K562 (cell line): ENCODE measurements around the gene DRAXIN. TPM values are rescaled to one million over a fixed set of nuclear protein-coding genes. Genes with fewer than 3 reads are reported as not detected.

Experiments
- ARID3B ChIP-seq: fragments of 250-450 bp; sonication (Bioruptor Pico); IDR thresholded peaks from 2 replicates; pipeline ENCODE4 v1.4.0; 2020; ENCODE audit warnings: borderline replicate concordance
- BCLAF1 ChIP-seq, 2 experiments: fragments of 450-650 bp in 1 of 2; IDR thresholded peaks; 2 replicates each; pipeline ENCODE4 v1.6.1; 2011 to 2017; ENCODE audit warnings: low read depth in 2 of 2, antibody characterized with exemption in 1 of 2, borderline replicate concordance in 1 of 2, low read length in 1 of 2, mild to moderate bottlenecking in 1 of 2, mixed read lengths in 1 of 2; ENCODE audit not compliant: control insufficient read depth in 1 of 2
- CCNT2 ChIP-seq: IDR thresholded peaks from 2 replicates; pipeline ENCODE4 v1.6.1; 2011; ENCODE audit warnings: borderline replicate concordance, low read depth, mild to moderate bottlenecking, moderate library complexity, mixed read lengths, low read length; ENCODE audit not compliant: insufficient read length; ENCODE audit errors: extremely low read depth
- CXXC5 ChIP-seq: fragments of 250-450 bp; sonication (Bioruptor Pico); IDR thresholded peaks from 2 replicates; pipeline ENCODE4 v1.8.0; 2022; ENCODE audit warnings: inconsistent platforms, mild to moderate bottlenecking, moderate library complexity
- DNMT1 ChIP-seq: fragments of 450-650 bp; IDR thresholded peaks from 2 replicates; pipeline ENCODE4 v1.6.1; 2016; ENCODE audit warnings: antibody characterized with exemption, mild to moderate bottlenecking
- ERF ChIP-seq: fragments of 450-650 bp; formaldehyde crosslinking; IDR thresholded peaks from 2 replicates; pipeline ENCODE4 v1.4.0; 2020; ENCODE audit warnings: mild to moderate bottlenecking, mixed read lengths
- HNRNPLL ChIP-seq: fragments of 200-400 bp; formaldehyde crosslinking; IDR thresholded peaks from 2 replicates; pipeline ENCODE4 v1.6.1; 2017; ENCODE audit warnings: low read length, low read depth, mild to moderate bottlenecking; ENCODE audit not compliant: poor library complexity, severe bottlenecking
- IFI16 ChIP-seq: fragments of 250-450 bp; sonication (Bioruptor Pico); IDR thresholded peaks from 2 replicates; pipeline ENCODE4 v2.1.2; 2022; ENCODE audit warnings: mild to moderate bottlenecking, inconsistent platforms
- ILK ChIP-seq: fragments of 450-650 bp; IDR thresholded peaks from 2 replicates; pipeline ENCODE4 v1.6.1; 2016; ENCODE audit warnings: missing genetic modification characterization, low read depth, mild to moderate bottlenecking, missing compliant biosample characterization, moderate library complexity, borderline replicate concordance
- KDM1A ChIP-seq, 2 experiments: fragments of 450-650 bp; IDR thresholded peaks; 2 replicates each; pipeline ENCODE4 v1.6.1; 2016; ENCODE audit warnings: mild to moderate bottlenecking in 2 of 2
- L3MBTL2 ChIP-seq: fragments of 450-650 bp; IDR thresholded peaks from 2 replicates; pipeline ENCODE4 v1.6.1; 2016; ENCODE audit warnings: mild to moderate bottlenecking, moderate library complexity
- LEF1 ChIP-seq: fragments of 450-650 bp; IDR thresholded peaks from 2 replicates; pipeline ENCODE4 v1.6.1; 2016; ENCODE audit warnings: mild to moderate bottlenecking
- MCM5 ChIP-seq: fragments of 450-650 bp; IDR thresholded peaks from 2 replicates; pipeline ENCODE4 v1.6.1; 2016; ENCODE audit warnings: low read depth
- MITF ChIP-seq: IDR thresholded peaks from 2 replicates; pipeline ENCODE4 v1.6.1; 2014; ENCODE audit warnings: antibody characterized with exemption
- MNT ChIP-seq, 2 experiments: fragments of 450-650 bp; conservative IDR thresholded peaks; 2 replicates each; pipeline ENCODE4 v1.6.1; 2017; ENCODE audit warnings: mild to moderate bottlenecking in 2 of 2, moderate library complexity in 2 of 2
- RHOXF2B ChIP-seq: fragments of 250-450 bp; sonication (Bioruptor Pico); conservative IDR thresholded peaks from 2 replicates; pipeline ENCODE4 v1.5.1; 2021
- RUNX1 ChIP-seq: sonication (generic); IDR thresholded peaks from 2 replicates; pipeline ENCODE4 v1.6.1; 2016; ENCODE audit warnings: antibody characterized with exemption, low read depth
- SNIP1 ChIP-seq: fragments of 450-650 bp; IDR thresholded peaks from 2 replicates; pipeline ENCODE4 v1.7.1; 2017; ENCODE audit warnings: low read depth, mild to moderate bottlenecking
- STAT5B ChIP-seq: fragments of 250-450 bp; sonication (Bioruptor Pico); IDR thresholded peaks from 2 replicates; pipeline ENCODE4 v1.8.0; 2021; ENCODE audit warnings: mild to moderate bottlenecking, inconsistent platforms
- ZNF217 ChIP-seq: sonication (generic); formaldehyde crosslinking; IDR thresholded peaks from 2 replicates; pipeline ENCODE4 v1.8.0; 2022; ENCODE audit warnings: mild to moderate bottlenecking, missing genetic modification reagents
- polyA plus RNA-seq, 8 experiments: library from polyadenylated mRNA; depleted of rRNA in 4 of 8; stranded (reverse) in 5 of 8; unstranded in 3 of 8; fragments of >200 nt; fragmentation: Nextera tagmentation in 2 of 8; fragmentation: Illumina TruSeq in 1 of 8; extraction: Ambion mirVana in 2 of 8; extraction: Trizol in 1 of 8; gene quantifications; 2 replicates each; pipeline versions ENCODE4 v1.2.1 to v1.2.3, GENCODE V29; 2011 to 2014; ENCODE audit warnings: inconsistent platforms in 1 of 8, missing spikeins in 1 of 8
- total RNA-seq, 7 experiments: library from RNA; depleted of rRNA in 6 of 7; stranded (reverse); fragments of >200 nt in 6 of 7; fragmentation: Illumina TruSeq in 2 of 7; extraction: Trizol in 2 of 7; gene quantifications; 2 replicates each; pipeline versions ENCODE4 v1.2.1 to v1.2.3, GENCODE V29; 2011 to 2021; ENCODE audit warnings: low replicate concordance in 1 of 7

The DRAXIN gene
- total and polyA plus RNA-seq, 9 of the 15 experiments (the other 6 are each of a cell fraction or from before 2014, with no cell fraction given), result 0.01 to 0.04 (median 0.01) TPM; not detected in 6

- TF ChIP-seq MNT (conservative IDR thresholded peaks at IDR 0.05), result no peak
- no peak for TF ChIP-seq KDM1A (IDR thresholded peaks at IDR 0.05)
- TF ChIP-seq BCLAF1 (IDR thresholded peaks at IDR 0.05; ENCODE audit: borderline replicate concordance in 1 of 2, control insufficient read depth in 1 of 2, low read depth in 2 of 2, low read length in 1 of 2), result no peak
- TF ChIP-seq RHOXF2B (CRISPR knock-in tag), result no peak
- no peak for TF ChIP-seq IFI16 (CRISPR knock-in tag)
- TF ChIP-seq SNIP1, result no peak
- peak; percentile 58; the same call in 1 of the 2 replicates for TF ChIP-seq LEF1
- TF ChIP-seq CXXC5 (CRISPR knock-in tag), result peak; percentile 48; the same call in 1 of the 2 replicates
- peak; percentile 44 for TF ChIP-seq L3MBTL2
- no peak for TF ChIP-seq ILK
- TF ChIP-seq MCM5, result no peak
- no peak for TF ChIP-seq ZNF217
- TF ChIP-seq RUNX1, result no peak
- 0 out of 2 replicates have a peak, but pooled peaks have one; percentile 13 for TF ChIP-seq MITF
- no peak for TF ChIP-seq DNMT1
- TF ChIP-seq CCNT2, result peak; percentile 46
- no peak for TF ChIP-seq HNRNPLL
- no peak for TF ChIP-seq STAT5B
- 0 out of 2 replicates have a peak, but pooled peaks have one; percentile 14 for TF ChIP-seq ERF (CRISPR knock-in tag)
- no peak for TF ChIP-seq ARID3B
Measured at GRCh38 chr1:11740258-11741192, 49.0 kb downstream of the DRAXIN start (continued).
